ENCODE data around the gene RASSF4.

DNA sequence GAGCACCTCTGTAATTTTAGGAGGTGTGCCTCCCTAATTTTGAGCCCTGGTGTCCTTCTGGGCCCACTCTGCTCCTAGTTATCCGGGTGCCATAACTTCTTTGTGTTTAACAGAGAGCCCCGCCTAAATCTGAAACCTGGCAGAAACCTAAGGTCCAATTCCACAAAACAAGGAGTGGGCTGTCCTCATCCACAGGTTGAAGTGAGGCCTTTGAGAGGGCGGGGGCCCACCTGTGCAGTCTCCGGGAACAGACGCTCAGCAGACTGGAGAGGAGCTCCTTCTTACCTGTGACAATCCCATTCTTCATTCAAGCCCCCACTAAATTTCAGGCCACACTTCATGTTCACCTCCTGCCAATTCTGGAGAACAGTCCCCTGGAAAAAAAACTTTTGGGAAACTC is 37.6 kb upstream of the RASSF4 start:
- no peak for TF ChIP-seq POLR2A (IDR thresholded peaks at IDR 0.05)
- TF ChIP-seq, protein P1, sequence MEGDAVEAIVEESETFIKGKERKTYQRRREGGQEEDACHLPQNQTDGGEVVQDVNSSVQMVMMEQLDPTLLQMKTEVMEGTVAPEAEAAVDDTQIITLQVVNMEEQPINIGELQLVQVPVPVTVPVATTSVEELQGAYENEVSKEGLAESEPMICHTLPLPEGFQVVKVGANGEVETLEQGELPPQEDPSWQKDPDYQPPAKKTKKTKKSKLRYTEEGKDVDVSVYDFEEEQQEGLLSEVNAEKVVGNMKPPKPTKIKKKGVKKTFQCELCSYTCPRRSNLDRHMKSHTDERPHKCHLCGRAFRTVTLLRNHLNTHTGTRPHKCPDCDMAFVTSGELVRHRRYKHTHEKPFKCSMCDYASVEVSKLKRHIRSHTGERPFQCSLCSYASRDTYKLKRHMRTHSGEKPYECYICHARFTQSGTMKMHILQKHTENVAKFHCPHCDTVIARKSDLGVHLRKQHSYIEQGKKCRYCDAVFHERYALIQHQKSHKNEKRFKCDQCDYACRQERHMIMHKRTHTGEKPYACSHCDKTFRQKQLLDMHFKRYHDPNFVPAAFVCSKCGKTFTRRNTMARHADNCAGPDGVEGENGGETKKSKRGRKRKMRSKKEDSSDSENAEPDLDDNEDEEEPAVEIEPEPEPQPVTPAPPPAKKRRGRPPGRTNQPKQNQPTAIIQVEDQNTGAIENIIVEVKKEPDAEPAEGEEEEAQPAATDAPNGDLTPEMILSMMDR (IDR thresholded peaks at IDR 0.05), result no peak

Data from body of pancreas (tissue), 4 donors.